AG09319 (cell line): Measurements from ENCODE around the gene SH3PXD2A.

Experiments
- DNase-seq: peaks from one replicate; pipeline ENCODE4 v3.0.0-alpha.2; 2010; ENCODE audit warnings: low read depth; ENCODE audit errors: extremely low read depth
- CTCF ChIP-seq: IDR thresholded peaks from 2 replicates; pipeline ENCODE4 v1.5.1; 2011; ENCODE audit warnings: low read depth, mild to moderate bottlenecking, inconsistent platforms, low read length, moderate library complexity

The SH3PXD2A gene

GRCh38 chr10:103618575-103619423, 236.6 kb downstream of the SH3PXD2A start:
- peak; percentile 83 for DNase-seq
- no peak for TF ChIP-seq CTCF

- no peak for TF ChIP-seq CTCF
These were observed 237.6 kb downstream of the SH3PXD2A start for GRCh38 chr10:103617602-103618385.

GRCh38 chr10:103616705-103617601, 238.4 kb downstream of the SH3PXD2A start:
- no peak for TF ChIP-seq CTCF
- peak; percentile 94 for DNase-seq

More at GRCh38 chr10:103617602-103618385, 237.6 kb downstream of the SH3PXD2A start:
- DNase-seq: no peak

GRCh38 chr10:103614306-103615158, 240.8 kb downstream of the SH3PXD2A start:
- no peak for DNase-seq

GRCh38 chr10:103613616-103614015, 241.8 kb downstream of the SH3PXD2A start:
- no peak for DNase-seq
- no peak for TF ChIP-seq CTCF

More at GRCh38 chr10:103614306-103615158, 240.8 kb downstream of the SH3PXD2A start:
- TF ChIP-seq CTCF: no peak
